ENCODE measurements around the gene EPHA8. TPM values are rescaled to one million over a fixed set of nuclear protein-coding genes. Genes with fewer than 3 reads are reported as not detected.

The EPHA8 gene
- polyA plus RNA-seq, 2 of the 4 experiments (the other 2 are of a cell fraction), result not detected

- Histone ChIP-seq H3K4me2 (no peak overlapping the region), H3K4me1 (no peaks in the 10 kb centered on the region), H3K4me3 (no peak overlapping the region), H3K9me3 (no peaks in the 10 kb centered on the region), H3K27ac (no peak overlapping the region)
- ChIA-PET CTCF (interaction anchor here (0.5 kb wide), 1 partner anchor 422 kb away, joined by 3 read pairs; no protein-coding TSS in a partner anchor), POLR2A (no interaction called here)
- 38% methylated on average over 14 of the region's 38 CpGs for WGBS (ENCODE audit: missing lambda C conversion rate)
- no peak for TF ChIP-seq RNF2 (IDR thresholded peaks at IDR 0.05; ENCODE audit: borderline replicate concordance, low read depth)
- no peak for TF ChIP-seq EP300 (IDR thresholded peaks at IDR 0.05)
- no peak for TF ChIP-seq NPAS2 (CRISPR knock-in tag; IDR thresholded peaks at IDR 0.05; ENCODE audit: borderline replicate concordance)
- no peak for TF ChIP-seq CEBPB (IDR thresholded peaks at IDR 0.05)
- TF ChIP-seq, protein P1, sequence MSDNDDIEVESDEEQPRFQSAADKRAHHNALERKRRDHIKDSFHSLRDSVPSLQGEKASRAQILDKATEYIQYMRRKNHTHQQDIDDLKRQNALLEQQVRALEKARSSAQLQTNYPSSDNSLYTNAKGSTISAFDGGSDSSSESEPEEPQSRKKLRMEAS (IDR thresholded peaks at IDR 0.05), result no peak
- TF ChIP-seq, protein P2, sequence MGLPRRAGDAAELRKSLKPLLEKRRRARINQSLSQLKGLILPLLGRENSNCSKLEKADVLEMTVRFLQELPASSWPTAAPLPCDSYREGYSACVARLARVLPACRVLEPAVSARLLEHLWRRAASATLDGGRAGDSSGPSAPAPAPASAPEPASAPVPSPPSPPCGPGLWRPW (IDR thresholded peaks at IDR 0.05), result no peak
- TF ChIP-seq BHLHE40 (IDR thresholded peaks at IDR 0.05; ENCODE audit: low read depth, low read length), result no peak
- TF ChIP-seq EHMT2 (IDR thresholded peaks at IDR 0.05; ENCODE audit: low read depth), result no peak
- TF ChIP-seq ZFP36 (IDR thresholded peaks at IDR 0.05; ENCODE audit: borderline replicate concordance, partially characterized antibody), result no peak
- TF ChIP-seq POLR2AphosphoS2 (conservative IDR thresholded peaks at IDR 0.05; ENCODE audit: low read length), result no peak
- TF ChIP-seq, protein P3, sequence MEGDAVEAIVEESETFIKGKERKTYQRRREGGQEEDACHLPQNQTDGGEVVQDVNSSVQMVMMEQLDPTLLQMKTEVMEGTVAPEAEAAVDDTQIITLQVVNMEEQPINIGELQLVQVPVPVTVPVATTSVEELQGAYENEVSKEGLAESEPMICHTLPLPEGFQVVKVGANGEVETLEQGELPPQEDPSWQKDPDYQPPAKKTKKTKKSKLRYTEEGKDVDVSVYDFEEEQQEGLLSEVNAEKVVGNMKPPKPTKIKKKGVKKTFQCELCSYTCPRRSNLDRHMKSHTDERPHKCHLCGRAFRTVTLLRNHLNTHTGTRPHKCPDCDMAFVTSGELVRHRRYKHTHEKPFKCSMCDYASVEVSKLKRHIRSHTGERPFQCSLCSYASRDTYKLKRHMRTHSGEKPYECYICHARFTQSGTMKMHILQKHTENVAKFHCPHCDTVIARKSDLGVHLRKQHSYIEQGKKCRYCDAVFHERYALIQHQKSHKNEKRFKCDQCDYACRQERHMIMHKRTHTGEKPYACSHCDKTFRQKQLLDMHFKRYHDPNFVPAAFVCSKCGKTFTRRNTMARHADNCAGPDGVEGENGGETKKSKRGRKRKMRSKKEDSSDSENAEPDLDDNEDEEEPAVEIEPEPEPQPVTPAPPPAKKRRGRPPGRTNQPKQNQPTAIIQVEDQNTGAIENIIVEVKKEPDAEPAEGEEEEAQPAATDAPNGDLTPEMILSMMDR (IDR thresholded peaks at IDR 0.05), result no peak
- TF ChIP-seq TFCP2L1 (CRISPR knock-in tag; IDR thresholded peaks at IDR 0.05), result no peak
- TF ChIP-seq ZC3H11A (IDR thresholded peaks at IDR 0.05), result no peak
- TF ChIP-seq CBX8 (IDR thresholded peaks at IDR 0.05), result no peak
- TF ChIP-seq TP53 (CRISPR knock-in tag; IDR thresholded peaks at IDR 0.05), result no peak
- TF ChIP-seq, protein P4, sequence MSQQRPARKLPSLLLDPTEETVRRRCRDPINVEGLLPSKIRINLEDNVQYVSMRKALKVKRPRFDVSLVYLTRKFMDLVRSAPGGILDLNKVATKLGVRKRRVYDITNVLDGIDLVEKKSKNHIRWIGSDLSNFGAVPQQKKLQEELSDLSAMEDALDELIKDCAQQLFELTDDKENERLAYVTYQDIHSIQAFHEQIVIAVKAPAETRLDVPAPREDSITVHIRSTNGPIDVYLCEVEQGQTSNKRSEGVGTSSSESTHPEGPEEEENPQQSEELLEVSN (IDR thresholded peaks at IDR 0.05; ENCODE audit: borderline replicate concordance, low read depth), result no peak
- TF ChIP-seq, protein P5, sequence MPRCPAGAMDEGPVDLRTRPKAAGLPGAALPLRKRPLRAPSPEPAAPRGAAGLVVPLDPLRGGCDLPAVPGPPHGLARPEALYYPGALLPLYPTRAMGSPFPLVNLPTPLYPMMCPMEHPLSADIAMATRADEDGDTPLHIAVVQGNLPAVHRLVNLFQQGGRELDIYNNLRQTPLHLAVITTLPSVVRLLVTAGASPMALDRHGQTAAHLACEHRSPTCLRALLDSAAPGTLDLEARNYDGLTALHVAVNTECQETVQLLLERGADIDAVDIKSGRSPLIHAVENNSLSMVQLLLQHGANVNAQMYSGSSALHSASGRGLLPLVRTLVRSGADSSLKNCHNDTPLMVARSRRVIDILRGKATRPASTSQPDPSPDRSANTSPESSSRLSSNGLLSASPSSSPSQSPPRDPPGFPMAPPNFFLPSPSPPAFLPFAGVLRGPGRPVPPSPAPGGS (IDR thresholded peaks at IDR 0.05), result no peak
- FAIRE-seq (no peak), ATAC-seq (no peak; a peak in 2 of 6 replicates), DNase-seq (ENCODE audit: low read depth in 1 of 2, low spot score in 1 of 2) (no peak)
These were observed 29.9 kb downstream of the EPHA8 start for GRCh38 chr1:22592919-22593790.

GRCh38 chr1:22594396-22594795 lies 31.1 kb downstream of the EPHA8 start:
- FAIRE-seq, result no peak

More at GRCh38 chr1:22594396-22594795, 31.1 kb downstream of the EPHA8 start:
- Histone ChIP-seq H3K4me3 (no peak overlapping the region), H3K4me1 (no peaks in the 10 kb centered on the region), H3K27ac (no peak overlapping the region), H3K9me3 (no peaks in the 10 kb centered on the region), H3K4me2 (no peak overlapping the region)
- CTCF ChIA-PET, result no interaction called here
- TF ChIP-seq POLR2AphosphoS2 (conservative IDR thresholded peaks at IDR 0.05; ENCODE audit: low read length), result no peak
- no peak for TF ChIP-seq MAZ (IDR thresholded peaks at IDR 0.05; ENCODE audit: borderline replicate concordance, low read depth, low read length)
- TF ChIP-seq EHF (CRISPR knock-in tag; IDR thresholded peaks at IDR 0.05), result no peak
- TF ChIP-seq HEYL (CRISPR knock-in tag; IDR thresholded peaks at IDR 0.05), result no peak
- no peak for TF ChIP-seq RAD21 (conservative IDR thresholded peaks at IDR 0.05 in 1 of 2, IDR thresholded peaks at IDR 0.05 in 1 of 2)
- no peak for TF ChIP-seq JUN (IDR thresholded peaks at IDR 0.05)
- no peak for TF ChIP-seq CBX2 (IDR thresholded peaks at IDR 0.05; ENCODE audit: borderline replicate concordance, low read depth)
- TF ChIP-seq MYC (IDR thresholded peaks at IDR 0.05; ENCODE audit: borderline replicate concordance, low read length), result no peak
- no peak for TF ChIP-seq ELK1 (IDR thresholded peaks at IDR 0.05; ENCODE audit: low read depth, low read length)
- TF ChIP-seq CHD2 (IDR thresholded peaks at IDR 0.05; ENCODE audit: low read length, partially characterized antibody), result no peak
- TF ChIP-seq, protein P6, sequence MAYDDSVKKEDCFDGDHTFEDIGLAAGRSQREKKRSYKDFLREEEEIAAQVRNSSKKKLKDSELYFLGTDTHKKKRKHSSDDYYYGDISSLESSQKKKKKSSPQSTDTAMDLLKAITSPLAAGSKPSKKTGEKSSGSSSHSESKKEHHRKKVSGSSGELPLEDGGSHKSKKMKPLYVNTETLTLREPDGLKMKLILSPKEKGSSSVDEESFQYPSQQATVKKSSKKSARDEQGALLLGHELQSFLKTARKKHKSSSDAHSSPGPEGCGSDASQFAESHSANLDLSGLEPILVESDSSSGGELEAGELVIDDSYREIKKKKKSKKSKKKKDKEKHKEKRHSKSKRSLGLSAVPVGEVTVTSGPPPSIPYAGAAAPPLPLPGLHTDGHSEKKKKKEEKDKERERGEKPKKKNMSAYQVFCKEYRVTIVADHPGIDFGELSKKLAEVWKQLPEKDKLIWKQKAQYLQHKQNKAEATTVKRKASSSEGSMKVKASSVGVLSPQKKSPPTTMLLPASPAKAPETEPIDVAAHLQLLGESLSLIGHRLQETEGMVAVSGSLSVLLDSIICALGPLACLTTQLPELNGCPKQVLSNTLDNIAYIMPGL (CRISPR knock-in tag; IDR thresholded peaks at IDR 0.05; ENCODE audit: borderline replicate concordance), result no peak
- TF ChIP-seq POLR2A (IDR thresholded peaks at IDR 0.05; ENCODE audit: low read length), result no peak
- POLR2A ChIA-PET, result no interaction called here
- ATAC-seq, result no peak
- no peak for DNase-seq (ENCODE audit: low read depth in 1 of 2, low spot score in 1 of 2)
- WGBS (ENCODE audit: missing lambda C conversion rate), result 37% methylated on average over 5 of the region's 10 CpGs
